VCaP (cell line): ENCODE data around the gene TMEM91.

Experiments
- H3K27ac ChIP-seq: fragments of 450-650 bp; 2 replicates; pipeline ENCODE4 v1.5.1; 2017
- CTCF ChIP-seq: fragments of 450-650 bp; conservative IDR thresholded peaks from 2 replicates; pipeline ENCODE4 v1.5.1; 2017; ENCODE audit warnings: mild to moderate bottlenecking, moderate library complexity

The TMEM91 gene

GRCh38 chr19:41415154-41415571 lies 38.8 kb downstream of the TMEM91 start:
- TF ChIP-seq CTCF: no peak

DNA sequence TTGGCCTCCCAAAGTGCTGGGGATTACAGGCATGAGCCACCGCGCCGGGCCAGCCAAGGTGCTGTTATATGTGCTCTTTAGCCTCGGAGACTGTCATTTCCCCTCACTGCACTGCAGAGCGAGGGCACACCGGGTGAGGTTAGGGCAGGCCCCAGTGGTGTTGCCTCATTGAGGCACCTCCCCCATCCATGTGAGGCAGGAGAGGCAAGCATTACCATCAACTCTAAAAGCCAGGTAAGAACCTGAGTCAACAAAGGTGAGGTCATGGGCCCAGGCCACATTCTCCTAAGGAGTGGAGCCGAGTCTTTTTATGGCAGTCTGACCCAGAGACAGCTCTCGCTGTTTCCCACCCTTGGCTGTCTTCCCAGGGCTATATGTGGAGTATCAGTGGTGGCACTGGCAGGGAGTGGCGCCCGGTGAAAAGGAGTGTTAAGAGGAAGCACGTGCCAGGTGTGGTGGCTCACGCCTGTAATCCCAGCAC lies 39.9 kb downstream of the TMEM91 start:
- TF ChIP-seq CTCF: no peak

More at GRCh38 chr19:41415154-41415571, 38.8 kb downstream of the TMEM91 start:
- no peak overlapping the region for H3K27ac ChIP-seq

GRCh38 chr19:41420101-41420880 lies 44.0 kb downstream of the TMEM91 start:
- TF ChIP-seq CTCF: no peak

More for the DNA sequence above, 39.9 kb downstream of the TMEM91 start:
- no peak overlapping the region for H3K27ac ChIP-seq

GRCh38 chr19:41421314-41421713 lies 45.0 kb downstream of the TMEM91 start:
- TF ChIP-seq CTCF: no peak
- H3K27ac ChIP-seq: no peak overlapping the region

More at GRCh38 chr19:41420101-41420880, 44.0 kb downstream of the TMEM91 start:
- no peak overlapping the region for H3K27ac ChIP-seq

- no peak overlapping the region for H3K27ac ChIP-seq
- no peak for TF ChIP-seq CTCF
Measured at GRCh38 chr19:41421973-41422372, 45.6 kb downstream of the TMEM91 start.

- no peak for TF ChIP-seq CTCF
- H3K27ac ChIP-seq: no peak overlapping the region
Measured at GRCh38 chr19:41422456-41422855, 46.1 kb downstream of the TMEM91 start.

- TF ChIP-seq CTCF: no peak
- H3K27ac ChIP-seq: no peak overlapping the region
Measured at GRCh38 chr19:41422955-41423354, 46.6 kb downstream of the TMEM91 start.
